ENCODE data around the gene MT4.

The MT4 gene

DNA sequence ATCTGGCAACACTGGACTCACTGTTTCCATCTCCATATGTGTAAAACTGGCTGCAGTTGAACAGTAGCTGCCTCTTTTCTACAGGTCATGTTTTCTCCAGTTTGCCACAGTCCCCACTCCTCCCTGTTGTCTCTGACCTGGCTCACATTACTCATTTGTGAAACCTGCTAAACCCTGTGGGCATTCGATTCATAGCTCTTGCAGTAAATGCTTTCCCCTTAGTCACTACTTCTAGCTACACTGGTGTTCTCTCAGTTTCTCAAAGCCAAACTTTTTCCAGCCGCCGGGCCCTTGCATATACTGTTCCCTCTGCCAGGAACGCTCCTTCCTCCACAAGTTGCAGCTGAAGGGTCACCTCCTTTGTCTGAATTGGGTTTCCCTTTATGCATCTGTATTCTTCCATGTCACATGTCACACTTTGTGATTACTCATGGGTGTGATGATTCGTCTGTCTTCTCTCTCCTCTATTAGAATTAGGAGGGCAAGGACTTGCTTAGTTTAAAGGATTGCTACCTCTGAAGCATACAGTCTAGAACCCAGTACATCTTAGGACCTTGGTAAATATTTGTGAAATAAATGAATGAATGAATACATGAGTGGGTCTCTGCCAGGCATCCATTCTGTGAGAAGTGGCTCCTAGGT, 15.0 kb upstream of the MT4 start:
- TF ChIP-seq, protein P1, sequence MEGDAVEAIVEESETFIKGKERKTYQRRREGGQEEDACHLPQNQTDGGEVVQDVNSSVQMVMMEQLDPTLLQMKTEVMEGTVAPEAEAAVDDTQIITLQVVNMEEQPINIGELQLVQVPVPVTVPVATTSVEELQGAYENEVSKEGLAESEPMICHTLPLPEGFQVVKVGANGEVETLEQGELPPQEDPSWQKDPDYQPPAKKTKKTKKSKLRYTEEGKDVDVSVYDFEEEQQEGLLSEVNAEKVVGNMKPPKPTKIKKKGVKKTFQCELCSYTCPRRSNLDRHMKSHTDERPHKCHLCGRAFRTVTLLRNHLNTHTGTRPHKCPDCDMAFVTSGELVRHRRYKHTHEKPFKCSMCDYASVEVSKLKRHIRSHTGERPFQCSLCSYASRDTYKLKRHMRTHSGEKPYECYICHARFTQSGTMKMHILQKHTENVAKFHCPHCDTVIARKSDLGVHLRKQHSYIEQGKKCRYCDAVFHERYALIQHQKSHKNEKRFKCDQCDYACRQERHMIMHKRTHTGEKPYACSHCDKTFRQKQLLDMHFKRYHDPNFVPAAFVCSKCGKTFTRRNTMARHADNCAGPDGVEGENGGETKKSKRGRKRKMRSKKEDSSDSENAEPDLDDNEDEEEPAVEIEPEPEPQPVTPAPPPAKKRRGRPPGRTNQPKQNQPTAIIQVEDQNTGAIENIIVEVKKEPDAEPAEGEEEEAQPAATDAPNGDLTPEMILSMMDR (IDR thresholded peaks at IDR 0.05; ENCODE audit: low read depth, low read length) = no peak
- DNase-seq = no peak
- Histone ChIP-seq H3K9me3 (no peaks in the 10 kb centered on the region), H3K27me3 (peaks cover 5% of the 10 kb centered on the region), H3K36me3 (no peaks in the 10 kb centered on the region), H3K4me3 (ENCODE audit: low read depth, low read length) (no peak overlapping the region), H3K4me1 (no peaks in the 10 kb centered on the region)

DNA sequence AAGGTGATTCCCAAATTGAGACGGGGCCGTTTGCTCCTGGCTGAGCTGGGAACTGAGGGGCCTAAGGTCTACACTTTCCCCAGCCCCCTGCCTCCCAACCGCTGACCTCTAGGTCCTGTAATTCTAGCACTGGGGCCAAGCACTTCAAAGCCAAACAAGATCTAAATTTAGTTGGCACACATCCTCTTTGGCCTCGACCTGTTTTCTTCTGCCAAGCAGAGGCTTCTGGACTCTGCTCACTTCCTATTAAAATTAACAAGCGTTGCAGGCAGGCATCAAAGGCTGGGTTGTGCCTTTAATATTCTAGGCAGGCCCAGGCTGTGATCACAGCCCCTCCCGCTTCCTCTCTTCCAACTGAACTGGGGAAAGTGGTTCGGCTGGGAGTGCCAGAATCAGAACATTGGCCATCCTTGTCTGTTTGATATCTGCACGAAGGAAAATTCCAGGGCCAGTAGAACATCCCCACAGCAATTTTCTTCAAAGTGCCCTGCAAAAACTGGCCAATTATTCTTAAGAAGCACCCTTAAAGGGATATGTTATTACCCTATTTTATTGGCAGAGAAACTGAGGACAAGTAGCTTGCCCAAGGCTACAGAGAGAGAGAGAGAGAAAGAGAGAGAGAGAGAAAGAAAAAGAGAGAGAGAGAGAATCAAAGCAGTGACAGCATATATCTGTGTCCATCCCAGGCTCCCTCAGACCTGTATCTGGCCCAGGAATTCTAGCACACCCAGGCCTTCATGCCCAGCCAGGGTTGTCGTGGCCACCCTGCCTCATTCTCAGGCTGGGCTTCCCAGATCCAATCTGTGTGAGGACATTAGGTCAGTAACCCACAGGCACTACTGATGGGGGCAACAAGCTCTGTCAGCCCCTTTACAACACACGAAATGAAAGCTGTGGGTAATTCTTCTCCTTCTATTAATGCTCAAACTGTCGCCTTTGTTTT, 12.8 kb upstream of the MT4 start:
- H3K36me3 ChIP-seq = no peaks in the 10 kb centered on the region
- H3K27me3 ChIP-seq = peaks cover 15% of the 10 kb centered on the region
- TF ChIP-seq, protein P1 (IDR thresholded peaks at IDR 0.05; ENCODE audit: low read depth, low read length) = no peak
- no peaks in the 10 kb centered on the region for H3K4me1 ChIP-seq
- no peaks in the 10 kb centered on the region for H3K9me3 ChIP-seq
- no peak overlapping the region for H3K4me3 ChIP-seq (ENCODE audit: low read depth, low read length)
- DNase-seq = no peak

DNA sequence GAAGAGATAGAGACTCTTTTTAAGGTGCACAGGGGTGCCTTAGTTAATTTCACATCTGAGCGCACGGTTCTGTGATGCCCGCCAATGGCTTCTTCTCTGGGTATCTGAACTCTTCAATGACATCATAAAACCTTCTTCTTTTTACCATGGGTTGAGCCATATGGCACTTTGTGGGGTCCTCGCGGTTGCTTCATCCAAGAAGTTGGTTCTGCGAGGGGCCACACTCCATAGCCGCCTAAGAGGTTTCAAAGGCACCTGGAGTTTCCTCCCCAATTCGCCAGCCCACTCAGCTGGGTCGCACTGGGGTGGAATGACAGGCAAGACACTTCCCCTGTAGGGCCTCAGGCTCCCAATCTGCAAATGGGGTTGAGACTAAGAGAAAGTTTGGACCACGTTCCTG, 10.4 kb upstream of the MT4 start:
- Histone ChIP-seq H3K9me3 (no peaks in the 10 kb centered on the region), H3K27me3 (peaks cover 17% of the 10 kb centered on the region), H3K4me1 (no peaks in the 10 kb centered on the region), H3K4me3 (ENCODE audit: low read depth, low read length) (no peak overlapping the region), H3K36me3 (no peaks in the 10 kb centered on the region)
- DNase-seq = no peak
- TF ChIP-seq, protein P1 (IDR thresholded peaks at IDR 0.05; ENCODE audit: low read depth, low read length) = no peak

DNA sequence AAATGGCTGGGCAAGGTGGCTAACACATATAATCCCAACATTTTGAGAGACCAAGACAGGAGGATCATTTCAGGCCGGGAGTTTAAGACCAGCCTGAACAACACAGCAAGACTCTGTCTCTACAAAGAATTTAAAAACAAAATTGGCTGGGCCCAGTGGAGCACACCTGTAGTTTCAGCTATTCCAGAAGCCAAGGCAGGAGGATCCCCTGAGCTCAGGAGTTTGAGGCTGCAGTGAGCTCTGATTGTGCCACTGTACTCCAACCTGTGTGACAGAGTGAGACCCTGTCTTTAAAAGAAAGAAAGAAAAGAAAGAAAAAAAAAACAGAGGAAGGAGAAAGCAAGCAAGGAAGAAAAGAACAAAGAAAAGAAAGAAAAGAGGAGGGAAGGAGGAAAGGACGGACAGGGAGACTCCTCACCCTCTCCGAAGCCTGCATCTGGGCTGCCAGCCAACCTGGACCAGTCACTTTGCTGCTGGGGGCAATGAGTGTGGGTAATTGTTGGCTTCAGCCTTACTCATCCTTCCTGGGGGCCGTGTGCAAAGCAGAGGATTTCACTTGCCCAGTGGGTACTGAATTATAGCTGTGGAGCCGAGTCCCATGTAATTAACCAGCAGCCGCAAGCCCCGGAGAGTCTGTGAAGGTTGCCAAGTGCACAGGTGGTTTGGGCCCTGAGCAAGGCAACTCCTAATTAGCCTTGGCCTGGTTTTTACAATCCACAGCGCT, 6.7 kb upstream of the MT4 start:
- Histone ChIP-seq H3K4me1 (no peaks in the 10 kb centered on the region), H3K9me3 (no peaks in the 10 kb centered on the region), H3K27me3 (peaks cover 17% of the 10 kb centered on the region), H3K4me3 (ENCODE audit: low read depth, low read length) (no peak overlapping the region), H3K36me3 (no peaks in the 10 kb centered on the region)
- TF ChIP-seq, protein P1 (IDR thresholded peaks at IDR 0.05; ENCODE audit: low read depth, low read length) = no peak
- peak; percentile 53 for DNase-seq

DNA sequence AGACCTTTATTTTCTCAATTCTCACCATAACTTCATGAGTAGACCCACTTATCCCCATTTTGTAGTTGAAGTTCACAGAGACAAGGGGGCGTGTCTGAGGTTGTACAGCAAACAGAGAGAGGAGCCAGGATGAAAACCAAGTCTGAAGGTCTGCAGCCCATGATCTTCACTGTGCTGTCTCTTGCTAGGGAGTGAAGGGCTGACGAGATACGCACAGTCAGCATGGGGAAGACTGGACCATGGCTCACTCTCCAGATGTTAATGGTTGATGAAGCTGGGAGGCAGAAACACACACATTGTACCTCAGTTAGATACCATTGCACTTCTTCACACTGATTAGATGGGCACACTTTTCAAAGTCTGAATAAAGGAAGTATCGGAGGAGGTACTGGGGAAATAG, 5.8 kb upstream of the MT4 start:
- H3K4me1 ChIP-seq = no peaks in the 10 kb centered on the region
- H3K4me3 ChIP-seq (ENCODE audit: low read depth, low read length) = no peak overlapping the region
- DNase-seq = no peak
- TF ChIP-seq, protein P1 (IDR thresholded peaks at IDR 0.05; ENCODE audit: low read depth, low read length) = no peak
- no peaks in the 10 kb centered on the region for H3K9me3 ChIP-seq
- no peaks in the 10 kb centered on the region for H3K36me3 ChIP-seq
- H3K27me3 ChIP-seq = peaks cover 17% of the 10 kb centered on the region

Measured in BE2C (cell line).